Endothelial cell (in vitro differentiated cells): ENCODE results near the gene RHNO1. TPM values are rescaled to one million over a fixed set of nuclear protein-coding genes. Genes with fewer than 3 reads are reported as not detected.

Experiments
- DNase-seq: peaks from one replicate; pipeline ENCODE4 v3.0.0; 2021; ENCODE audit warnings: low spot score
- H3K27ac Mint-ChIP-seq: one replicate; pipeline ENCODE4 v1.8.0; 2021; ENCODE audit warnings: mixed read lengths, inconsistent platforms; ENCODE audit not compliant: unreplicated experiment
- H3K27me3 Mint-ChIP-seq: one replicate; pipeline ENCODE4 v1.8.0; 2021; ENCODE audit warnings: mild to moderate bottlenecking, moderate library complexity, mixed read lengths, inconsistent platforms; ENCODE audit not compliant: unreplicated experiment
- H3K36me3 Mint-ChIP-seq: one replicate; pipeline ENCODE4 v1.8.0; 2021; ENCODE audit warnings: mild to moderate bottlenecking, low read depth, mixed read lengths, inconsistent platforms; ENCODE audit not compliant: unreplicated experiment
- H3K4me1 Mint-ChIP-seq: one replicate; pipeline ENCODE4 v1.8.0; 2021; ENCODE audit warnings: mild to moderate bottlenecking, mixed read lengths, inconsistent platforms; ENCODE audit not compliant: unreplicated experiment
- H3K4me3 Mint-ChIP-seq: one replicate; pipeline ENCODE4 v1.8.0; 2021; ENCODE audit warnings: mild to moderate bottlenecking, mixed read lengths, inconsistent platforms; ENCODE audit not compliant: unreplicated experiment
- H3K9me3 Mint-ChIP-seq: one replicate; pipeline ENCODE4 v1.8.0; 2021; ENCODE audit warnings: mixed read lengths, inconsistent platforms; ENCODE audit not compliant: unreplicated experiment
- CTCF ChIP-seq: fragments of 200-600 bp; sonication (generic); IDR thresholded peaks from one replicate; pipeline ENCODE4 v1.5.0; 2021; ENCODE audit warnings: antibody characterized with exemption; ENCODE audit not compliant: unreplicated experiment
- total RNA-seq: library from RNA; stranded (reverse); fragmentation: NEBNext Ultra II Directional; extraction: Animal tissue kit (Norgen Biotek cat#: 25700); gene quantifications from one replicate; pipeline ENCODE4 v1.2.1, GENCODE V29; 2021; ENCODE audit not compliant: unreplicated experiment

The RHNO1 gene
- total RNA-seq, 1 donor from 2014 or later: 27.7 TPM

DNA sequence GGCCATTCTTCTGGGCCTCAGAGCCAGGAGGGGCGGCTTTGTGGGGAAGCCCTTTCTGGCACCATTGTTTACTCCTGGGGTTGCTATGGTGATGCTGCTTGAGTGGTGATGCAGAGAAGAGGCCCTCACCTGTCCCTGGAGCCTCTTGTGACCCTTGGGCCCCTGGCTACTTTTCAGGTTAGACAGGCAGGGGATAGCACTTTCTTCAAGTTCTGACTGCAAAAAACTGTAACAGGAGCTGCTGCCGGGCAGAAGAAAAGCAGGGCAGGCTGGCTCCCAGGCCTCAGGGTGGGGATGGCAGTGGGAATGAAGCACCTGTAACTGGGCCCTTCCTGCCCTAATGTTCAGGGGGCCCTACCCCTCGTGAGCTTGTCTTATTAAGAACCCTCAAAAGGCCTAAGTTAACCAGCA is 20.0 kb upstream of the RHNO1 start, which contains the start of gene TEX52:
Gene TEX52 (minus strand): TSS at position 19 of the 411 bp plus-strand sequence. CDS start 13 bp downstream, at position 6.
- Mint-ChIP-seq H3K27ac (no peak within 1 kb of the TSS), H3K9me3 (no peaks in the 10 kb centered on the region)
- no peak for DNase-seq

DNA sequence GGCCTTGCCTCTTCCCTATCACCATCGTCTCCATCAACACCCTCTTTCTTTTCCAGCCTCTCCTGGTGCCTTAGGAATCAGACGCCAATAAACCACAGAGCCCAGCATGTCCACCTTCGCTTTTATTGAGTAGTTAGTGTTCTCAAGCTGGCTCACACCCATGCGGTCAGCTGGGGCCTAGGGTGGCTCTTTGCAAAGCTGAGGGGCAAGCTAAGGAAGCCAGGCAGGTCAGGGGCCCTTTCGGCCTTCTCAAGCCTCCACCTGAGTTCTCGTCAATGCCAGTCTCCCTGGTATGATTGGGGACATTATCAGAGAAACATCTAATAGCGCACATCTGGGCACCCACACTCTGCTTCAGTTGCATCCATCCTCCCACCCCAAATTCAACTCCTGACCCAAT is 19.4 kb upstream of the RHNO1 start:
- Mint-ChIP-seq H3K27ac (no peak overlapping the region), H3K4me3 (no peak overlapping the region), H3K27me3 (peaks cover 6% of the 10 kb centered on the region), H3K4me1 (no peaks in the 10 kb centered on the region), H3K36me3 (peaks cover 8% of the 10 kb centered on the region), H3K9me3 (no peaks in the 10 kb centered on the region)
- no peak for TF ChIP-seq CTCF
- no peak for DNase-seq

More for the DNA sequence above, 20.0 kb upstream of the RHNO1 start, which contains the start of gene TEX52:
- peaks cover 8% of the 10 kb centered on the region for H3K36me3 Mint-ChIP-seq
- no peak for TF ChIP-seq CTCF
- peaks cover 6% of the 10 kb centered on the region for H3K27me3 Mint-ChIP-seq
- no peaks in the 10 kb centered on the region for H3K4me1 Mint-ChIP-seq
- H3K4me3 Mint-ChIP-seq: no peak within 1 kb of the TSS

GRCh38 chr12:2858334-2858733 is 18.7 kb upstream of the RHNO1 start:
- H3K36me3 Mint-ChIP-seq: peaks cover 8% of the 10 kb centered on the region
- no peaks in the 10 kb centered on the region for H3K9me3 Mint-ChIP-seq
- no peak for TF ChIP-seq CTCF
- no peak for DNase-seq
- H3K27ac Mint-ChIP-seq: no peak overlapping the region
- H3K4me3 Mint-ChIP-seq: no peak overlapping the region
- H3K27me3 Mint-ChIP-seq: peaks cover 6% of the 10 kb centered on the region
- no peaks in the 10 kb centered on the region for H3K4me1 Mint-ChIP-seq

GRCh38 chr12:2858944-2859421 is 18.0 kb upstream of the RHNO1 start:
- no peak for DNase-seq
- Mint-ChIP-seq H3K4me1 (no peaks in the 10 kb centered on the region), H3K27me3 (peaks cover 6% of the 10 kb centered on the region), H3K36me3 (peaks cover 10% of the 10 kb centered on the region), H3K9me3 (no peaks in the 10 kb centered on the region), H3K4me3 (no peak overlapping the region), H3K27ac (no peak overlapping the region)
- TF ChIP-seq CTCF: no peak

- Mint-ChIP-seq H3K36me3 (peaks cover 17% of the 10 kb centered on the region), H3K4me1 (no peaks in the 10 kb centered on the region), H3K27me3 (peaks cover 6% of the 10 kb centered on the region), H3K9me3 (no peaks in the 10 kb centered on the region), H3K27ac (no peak overlapping the region), H3K4me3 (no peak overlapping the region)
- no peak for DNase-seq
- no peak for TF ChIP-seq CTCF
Observed at GRCh38 chr12:2860170-2860569, 16.9 kb upstream of the RHNO1 start.
